Measurements from ENCODE around the gene TREML4.

- TF ChIP-seq CTCF (conservative IDR thresholded peaks at IDR 0.05; ENCODE audit: low read length) (no peak), EZH2phosphoT487 (IDR thresholded peaks at IDR 0.05; ENCODE audit: borderline replicate concordance) (no peak)
Measured at GRCh38 chr6:41258196-41258493, 30.0 kb downstream of the TREML4 start.
